ENCODE data around the gene FOXF2. TPM values are rescaled to one million over a fixed set of nuclear protein-coding genes. Genes with fewer than 3 reads are reported as not detected.

FOXF2 gene
- total RNA-seq, 2 experiments from 2014 or later, result not detected

DNA sequence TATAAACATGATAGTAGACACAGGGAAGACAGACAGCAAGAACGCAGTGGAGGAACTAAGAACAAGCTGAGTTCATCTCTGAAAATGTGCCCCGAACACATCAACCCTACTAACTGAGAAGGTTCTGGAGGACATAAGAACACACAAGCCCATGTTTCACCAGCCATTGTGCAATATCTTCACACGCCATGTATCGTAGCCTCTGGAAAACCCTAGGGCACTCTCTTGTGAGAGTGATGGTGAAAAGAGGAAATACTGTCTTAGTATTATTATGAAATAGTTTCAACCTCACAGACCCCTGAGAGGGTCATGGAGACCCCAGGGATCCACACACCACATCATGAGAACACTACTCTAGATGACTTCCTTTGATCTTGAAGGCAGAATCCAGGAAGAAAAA is 26.1 kb upstream of the FOXF2 start:
- no peak overlapping the region for H3K27ac ChIP-seq (ENCODE audit: low read depth in 1 of 2, low read length in 2 of 2)
- no peak for DNase-seq
- no peaks in the 10 kb centered on the region for H3K36me3 Mint-ChIP-seq (ENCODE audit: low read depth)
- H3K4me3 Mint-ChIP-seq, result no peak overlapping the region
- intact Hi-C loops (cut with DNase I, micrococcal nuclease), result no loop called here
- peaks cover 54% of the 10 kb centered on the region for H3K27me3 Mint-ChIP-seq
- no peaks in the 10 kb centered on the region for H3K4me1 ChIP-seq (ENCODE audit: insufficient read depth, low read length)
- no peak for ATAC-seq (ENCODE audit: poor library complexity)
- H3K4me1 Mint-ChIP-seq (ENCODE audit: low read depth), result no peaks in the 10 kb centered on the region
- no peaks in the 10 kb centered on the region for H3K9me3 ChIP-seq (ENCODE audit: control insufficient read depth in 1 of 2, insufficient read depth in 1 of 2, low read length in 2 of 2)
- H3K36me3 ChIP-seq (ENCODE audit: insufficient read depth, low read length), result no peaks in the 10 kb centered on the region
- no peak overlapping the region for H3K27ac Mint-ChIP-seq
- no peaks in the 10 kb centered on the region for H3K9me3 Mint-ChIP-seq
- no peak overlapping the region for H3K4me3 ChIP-seq (ENCODE audit: low read length)
- TF ChIP-seq, protein P1, sequence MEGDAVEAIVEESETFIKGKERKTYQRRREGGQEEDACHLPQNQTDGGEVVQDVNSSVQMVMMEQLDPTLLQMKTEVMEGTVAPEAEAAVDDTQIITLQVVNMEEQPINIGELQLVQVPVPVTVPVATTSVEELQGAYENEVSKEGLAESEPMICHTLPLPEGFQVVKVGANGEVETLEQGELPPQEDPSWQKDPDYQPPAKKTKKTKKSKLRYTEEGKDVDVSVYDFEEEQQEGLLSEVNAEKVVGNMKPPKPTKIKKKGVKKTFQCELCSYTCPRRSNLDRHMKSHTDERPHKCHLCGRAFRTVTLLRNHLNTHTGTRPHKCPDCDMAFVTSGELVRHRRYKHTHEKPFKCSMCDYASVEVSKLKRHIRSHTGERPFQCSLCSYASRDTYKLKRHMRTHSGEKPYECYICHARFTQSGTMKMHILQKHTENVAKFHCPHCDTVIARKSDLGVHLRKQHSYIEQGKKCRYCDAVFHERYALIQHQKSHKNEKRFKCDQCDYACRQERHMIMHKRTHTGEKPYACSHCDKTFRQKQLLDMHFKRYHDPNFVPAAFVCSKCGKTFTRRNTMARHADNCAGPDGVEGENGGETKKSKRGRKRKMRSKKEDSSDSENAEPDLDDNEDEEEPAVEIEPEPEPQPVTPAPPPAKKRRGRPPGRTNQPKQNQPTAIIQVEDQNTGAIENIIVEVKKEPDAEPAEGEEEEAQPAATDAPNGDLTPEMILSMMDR (IDR thresholded peaks at IDR 0.05), result no peak
- CTCF ChIA-PET, result no interaction called here
- H3K27me3 ChIP-seq (ENCODE audit: control insufficient read depth in 1 of 2, insufficient read depth in 2 of 2, low read length in 2 of 2), result peaks cover 9 to 32% of the 10 kb centered on the region in 2 experiments
- POLR2A ChIA-PET, result no interaction called here

DNA sequence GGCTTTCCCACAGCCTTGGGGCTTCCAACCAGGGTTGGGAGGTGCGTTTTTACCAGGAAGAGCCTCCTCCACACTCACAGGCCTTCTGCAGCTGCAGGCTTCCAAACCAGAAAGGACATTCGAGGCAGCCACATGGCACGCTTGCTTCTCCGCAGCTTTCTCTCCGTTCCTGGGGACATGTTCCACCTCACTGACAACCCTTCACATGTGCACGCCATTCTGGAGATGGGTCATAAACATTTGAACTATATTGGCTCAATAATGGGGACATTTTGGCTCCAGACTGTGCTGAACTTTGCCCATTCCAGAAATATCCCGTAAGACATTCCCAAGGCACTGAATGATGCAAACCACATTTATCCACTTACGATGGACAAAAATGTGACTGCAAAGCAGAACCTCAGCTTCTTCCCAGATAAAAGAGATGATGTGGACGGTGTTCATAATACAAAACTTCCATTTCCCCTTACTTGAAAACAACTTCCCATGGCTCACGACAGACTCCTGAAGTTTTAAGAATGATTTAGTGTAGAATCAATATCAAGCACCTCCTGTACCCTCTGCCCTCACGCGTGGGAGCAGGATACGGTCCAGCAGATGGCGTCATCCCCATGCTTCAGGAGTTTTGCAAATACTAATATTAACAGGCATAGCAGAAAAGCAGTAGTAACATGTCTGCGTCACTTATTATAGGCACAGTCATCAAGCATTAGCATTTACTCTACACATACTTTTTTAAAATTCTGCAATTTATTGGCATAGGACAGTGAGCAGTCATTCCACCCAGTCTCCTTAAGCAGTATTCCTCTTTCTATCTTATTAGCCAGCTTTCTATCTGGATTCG is 25.4 kb upstream of the FOXF2 start:
- no peak overlapping the region for H3K4me3 Mint-ChIP-seq
- TF ChIP-seq, protein P1 (IDR thresholded peaks at IDR 0.05), result no peak
- Histone ChIP-seq H3K27me3 (ENCODE audit: control insufficient read depth in 1 of 2, insufficient read depth in 2 of 2, low read length in 2 of 2) (peaks cover 9 to 36% of the 10 kb centered on the region in 2 experiments), H3K36me3 (ENCODE audit: insufficient read depth, low read length) (no peaks in the 10 kb centered on the region), H3K4me3 (ENCODE audit: low read length) (no peak overlapping the region), H3K4me1 (ENCODE audit: insufficient read depth, low read length) (no peaks in the 10 kb centered on the region), H3K27ac (ENCODE audit: low read depth in 1 of 2, low read length in 2 of 2) (no peak overlapping the region), H3K9me3 (ENCODE audit: control insufficient read depth in 1 of 2, insufficient read depth in 1 of 2, low read length in 2 of 2) (peaks cover 0 to 3% of the 10 kb centered on the region in 2 experiments)
- H3K4me1 Mint-ChIP-seq (ENCODE audit: low read depth), result no peaks in the 10 kb centered on the region
- ChIA-PET POLR2A (no interaction called here), CTCF (no interaction called here)
- ATAC-seq (ENCODE audit: poor library complexity) (no peak), DNase-seq (no peak)
- H3K27ac Mint-ChIP-seq, result no peak overlapping the region
- H3K36me3 Mint-ChIP-seq (ENCODE audit: low read depth), result no peaks in the 10 kb centered on the region
- peaks cover 60% of the 10 kb centered on the region for H3K27me3 Mint-ChIP-seq
- intact Hi-C loops (cut with DNase I, micrococcal nuclease), result no loop called here
- H3K9me3 Mint-ChIP-seq, result no peaks in the 10 kb centered on the region

DNA sequence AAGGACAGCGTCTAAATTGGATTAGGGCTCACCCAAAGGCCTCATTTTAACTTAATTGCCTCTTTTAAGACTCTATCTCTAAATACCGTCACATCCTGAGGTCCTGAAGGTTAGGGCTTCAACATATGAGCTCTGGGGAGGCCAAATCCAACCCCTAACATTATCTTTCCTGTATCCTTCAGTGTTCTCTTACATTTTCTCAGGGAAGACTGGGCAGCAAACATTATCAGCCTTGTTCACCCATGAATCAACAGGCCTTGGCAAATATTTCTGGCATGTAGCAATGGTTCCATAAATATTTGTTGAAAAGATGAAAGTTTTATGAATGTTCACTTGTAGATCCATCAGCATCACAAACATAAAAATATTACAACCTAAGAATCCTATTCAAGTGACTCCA is 24.6 kb upstream of the FOXF2 start:
- Histone ChIP-seq H3K27ac (ENCODE audit: low read depth in 1 of 2, low read length in 2 of 2) (no peak overlapping the region), H3K27me3 (ENCODE audit: control insufficient read depth in 1 of 2, insufficient read depth in 2 of 2, low read length in 2 of 2) (peaks cover 9 to 34% of the 10 kb centered on the region in 2 experiments), H3K9me3 (ENCODE audit: control insufficient read depth in 1 of 2, insufficient read depth in 1 of 2, low read length in 2 of 2) (peaks cover 4 to 5% of the 10 kb centered on the region in 2 experiments), H3K4me1 (ENCODE audit: insufficient read depth, low read length) (no peaks in the 10 kb centered on the region), H3K4me3 (ENCODE audit: low read length) (no peak overlapping the region), H3K36me3 (ENCODE audit: insufficient read depth, low read length) (no peaks in the 10 kb centered on the region)
- ChIA-PET CTCF (no interaction called here), POLR2A (no interaction called here)
- intact Hi-C loops (cut with DNase I, micrococcal nuclease), result no loop called here
- H3K27me3 Mint-ChIP-seq, result peaks cover 62% of the 10 kb centered on the region
- DNase-seq (no peak), ATAC-seq (ENCODE audit: poor library complexity) (no peak)
- H3K36me3 Mint-ChIP-seq (ENCODE audit: low read depth), result no peaks in the 10 kb centered on the region
- H3K9me3 Mint-ChIP-seq, result peaks cover 3% of the 10 kb centered on the region
- H3K4me1 Mint-ChIP-seq (ENCODE audit: low read depth), result no peaks in the 10 kb centered on the region
- H3K27ac Mint-ChIP-seq, result no peak overlapping the region
- TF ChIP-seq, protein P1 (IDR thresholded peaks at IDR 0.05), result no peak
- no peak overlapping the region for H3K4me3 Mint-ChIP-seq

Measured in CD4-positive, alpha-beta T cell (primary cell).